CD4-positive, alpha-beta T cell (primary cell): ENCODE data around the gene IL22. TPM values are rescaled to one million over a fixed set of nuclear protein-coding genes. Genes with fewer than 3 reads are reported as not detected.

Experiments used
- ATAC-seq: fragments of 200-7000 bp; cut with Tn5 transposase; one replicate; pipeline ENCODE4 v1.10.0; 2022; ENCODE audit warnings: mild to moderate bottlenecking; ENCODE audit not compliant: poor library complexity
- CTCF ChIA-PET: fragments of 350-600 bp; sonication (Branson Sonifier 250); formaldehyde crosslinking; loops from one replicate; lab custom pipeline; 2021; ENCODE audit warnings: antibody characterized with exemption, inconsistent platforms; lab: Charles Lee
- POLR2A ChIA-PET: fragments of 350-600 bp; sonication (Branson Sonifier 250); formaldehyde crosslinking; loops from one replicate; lab custom pipeline; 2021; ENCODE audit warnings: antibody characterized with exemption, inconsistent platforms; lab: Charles Lee
- DNase-seq, 14 experiments: peaks; one replicate each; pipeline ENCODE4 v3.0.0-alpha.2; 2013 to 2020; ENCODE audit warnings: mixed read lengths in 2 of 14
- H3K27ac ChIP-seq, 2 donors: one replicate each; pipeline versions ENCODE4 v1.5.1 to v1.7.0; 2013; ENCODE audit warnings: low read length in 2 of 2, low read depth in 1 of 2, mild to moderate bottlenecking in 1 of 2
- H3K27me3 ChIP-seq, 2 experiments: 1 replicate in 1 of 2; 2 replicates in 1 of 2; pipeline versions ENCODE4 v1.6.1 to v1.7.0; 2013; ENCODE audit warnings: low read length in 2 of 2, control low read depth in 1 of 2, mild to moderate bottlenecking in 1 of 2, moderate library complexity in 1 of 2; ENCODE audit not compliant: insufficient read depth in 2 of 2, control insufficient read depth in 1 of 2
- H3K36me3 ChIP-seq: one replicate; pipeline ENCODE4 v1.6.1; 2013; ENCODE audit warnings: low read length, control low read depth; ENCODE audit not compliant: insufficient read depth
- H3K4me1 ChIP-seq: one replicate; pipeline ENCODE4 v1.6.1; 2013; ENCODE audit warnings: low read length, control low read depth; ENCODE audit not compliant: insufficient read depth
- H3K4me3 ChIP-seq: one replicate; pipeline ENCODE4 v1.5.1; 2013; ENCODE audit warnings: mild to moderate bottlenecking, low read length, moderate library complexity
- H3K9me3 ChIP-seq, 2 experiments: 1 replicate in 1 of 2; 2 replicates in 1 of 2; pipeline versions ENCODE4 v1.6.1 to v1.7.0; 2013; ENCODE audit warnings: low read length in 2 of 2, mild to moderate bottlenecking in 2 of 2, control low read depth in 1 of 2, moderate library complexity in 1 of 2; ENCODE audit not compliant: control insufficient read depth in 1 of 2, insufficient read depth in 1 of 2
- H3K27ac Mint-ChIP-seq: one replicate; pipeline ENCODE4 v1.8.0; 2020; ENCODE audit warnings: mixed read lengths
- H3K27me3 Mint-ChIP-seq: one replicate; pipeline ENCODE4 v1.8.0; 2021; ENCODE audit warnings: mixed read lengths
- H3K36me3 Mint-ChIP-seq: one replicate; pipeline ENCODE4 v1.8.0; 2021; ENCODE audit warnings: low read depth, mixed read lengths
- H3K4me1 Mint-ChIP-seq: one replicate; pipeline ENCODE4 v1.8.0; 2021; ENCODE audit warnings: low read depth, mixed read lengths
- H3K4me3 Mint-ChIP-seq: one replicate; pipeline ENCODE4 v1.8.0; 2020; ENCODE audit warnings: mild to moderate bottlenecking, mixed read lengths
- H3K9me3 Mint-ChIP-seq: one replicate; pipeline ENCODE4 v1.8.0; 2020; ENCODE audit warnings: mixed read lengths
- intact Hi-C, 2 experiments: fragments of 100-400 bp; cut with DNase I in 1 of 2; cut with micrococcal nuclease in 1 of 2; formaldehyde crosslinking; loops; one replicate each; pipeline versions ENCODE4 v1.15.1 to v1.9.0; 2023 to 2025; cut with DNase I, micrococcal nuclease
- total RNA-seq, 174 experiments: library from RNA in 2 of 174; stranded (reverse) in 2 of 174; gene quantifications; one replicate each; pipeline ENCODE4 v1.2.3 and lab custom pipeline; 2021 to 2026
- TF ChIP-seq, protein P1 (sequence below): fragments of 200-600 bp; IDR thresholded peaks from one replicate; pipeline ENCODE4 v1.8.0; 2022; ENCODE audit warnings: antibody characterized with exemption, mild to moderate bottlenecking

Gene IL22
- total RNA-seq, 2 experiments from 2014 or later, result not detected

DNA sequence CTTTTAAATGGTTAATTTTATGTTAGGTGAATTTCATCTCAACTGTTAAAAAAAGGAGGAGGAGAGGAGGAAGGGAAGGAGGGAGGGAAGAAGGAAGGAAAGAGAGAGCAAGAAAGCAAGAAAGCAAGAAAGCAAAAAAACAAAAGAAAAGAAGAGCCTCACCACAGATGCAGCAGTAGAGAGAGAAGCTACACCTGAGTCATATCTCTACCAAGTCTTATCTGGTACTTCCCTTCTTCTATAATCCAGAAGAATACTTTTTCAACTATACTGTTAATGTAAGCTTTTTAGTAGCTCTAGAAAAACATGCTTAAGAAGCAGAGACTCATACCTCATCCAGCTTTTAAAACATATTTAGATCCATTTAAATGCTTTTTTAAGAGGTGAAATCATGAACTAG is 22.2 kb downstream of the IL22 start:
- H3K4me1 Mint-ChIP-seq, result peaks cover 24% of the 10 kb centered on the region
- no peak overlapping the region for H3K4me3 Mint-ChIP-seq
- no peaks in the 10 kb centered on the region for H3K36me3 Mint-ChIP-seq
- TF ChIP-seq, protein P1, sequence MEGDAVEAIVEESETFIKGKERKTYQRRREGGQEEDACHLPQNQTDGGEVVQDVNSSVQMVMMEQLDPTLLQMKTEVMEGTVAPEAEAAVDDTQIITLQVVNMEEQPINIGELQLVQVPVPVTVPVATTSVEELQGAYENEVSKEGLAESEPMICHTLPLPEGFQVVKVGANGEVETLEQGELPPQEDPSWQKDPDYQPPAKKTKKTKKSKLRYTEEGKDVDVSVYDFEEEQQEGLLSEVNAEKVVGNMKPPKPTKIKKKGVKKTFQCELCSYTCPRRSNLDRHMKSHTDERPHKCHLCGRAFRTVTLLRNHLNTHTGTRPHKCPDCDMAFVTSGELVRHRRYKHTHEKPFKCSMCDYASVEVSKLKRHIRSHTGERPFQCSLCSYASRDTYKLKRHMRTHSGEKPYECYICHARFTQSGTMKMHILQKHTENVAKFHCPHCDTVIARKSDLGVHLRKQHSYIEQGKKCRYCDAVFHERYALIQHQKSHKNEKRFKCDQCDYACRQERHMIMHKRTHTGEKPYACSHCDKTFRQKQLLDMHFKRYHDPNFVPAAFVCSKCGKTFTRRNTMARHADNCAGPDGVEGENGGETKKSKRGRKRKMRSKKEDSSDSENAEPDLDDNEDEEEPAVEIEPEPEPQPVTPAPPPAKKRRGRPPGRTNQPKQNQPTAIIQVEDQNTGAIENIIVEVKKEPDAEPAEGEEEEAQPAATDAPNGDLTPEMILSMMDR, result no peak
- Histone ChIP-seq H3K36me3 (no peaks in the 10 kb centered on the region), H3K4me1 (peaks cover 3% of the 10 kb centered on the region), H3K27me3 (no peaks in the 10 kb centered on the region), H3K27ac (no peak overlapping the region), H3K4me3 (no peak overlapping the region), H3K9me3 (no peaks in the 10 kb centered on the region)
- POLR2A ChIA-PET, result interaction anchor here (1.2 to 2.5 kb wide), 3 partner anchors 8 to 59 kb away, joined by 3 to 8 read pairs (median 3); no protein-coding TSS in a partner anchor
- H3K9me3 Mint-ChIP-seq, result no peaks in the 10 kb centered on the region
- ATAC-seq, result no peak
- intact Hi-C loops, result no loop called here
- H3K27ac Mint-ChIP-seq, result no peak overlapping the region
- no peak for DNase-seq
- no peaks in the 10 kb centered on the region for H3K27me3 Mint-ChIP-seq
- CTCF ChIA-PET, result interaction anchor here (1.7 kb wide), 1 partner anchor 8 kb away, joined by 9 read pairs; no protein-coding TSS in a partner anchor

DNA sequence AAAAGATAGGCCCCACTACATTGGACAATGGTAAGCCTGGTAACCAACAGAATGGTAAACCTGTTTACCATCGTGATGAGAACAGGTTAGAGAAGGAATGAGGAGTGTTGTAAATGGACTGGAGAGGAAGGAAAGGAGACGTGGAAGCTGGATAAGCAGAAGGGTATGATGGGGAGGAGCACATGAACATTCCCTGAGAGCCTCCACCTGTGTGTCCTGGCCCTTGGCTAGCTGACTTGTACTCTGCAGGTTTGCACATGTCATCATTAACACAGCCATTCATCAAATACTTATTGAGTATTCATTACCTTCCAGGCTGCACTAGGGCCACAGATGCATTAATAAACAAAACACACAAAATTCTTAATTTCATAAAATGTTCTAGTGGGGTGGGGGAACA is 23.4 kb downstream of the IL22 start:
- H3K27ac ChIP-seq, result no peak overlapping the region
- intact Hi-C loops, result loop anchor here in 1 of 2 experiments (10.0 kb wide), 1 partner anchor 185 kb away; no protein-coding TSS in a partner anchor
- no peaks in the 10 kb centered on the region for H3K4me1 ChIP-seq
- no peak overlapping the region for H3K4me3 ChIP-seq
- TF ChIP-seq, protein P1, result no peak
- DNase-seq (no peak), ATAC-seq (no peak)
- no peaks in the 10 kb centered on the region for H3K9me3 Mint-ChIP-seq
- no peaks in the 10 kb centered on the region for H3K36me3 ChIP-seq
- H3K36me3 Mint-ChIP-seq, result no peaks in the 10 kb centered on the region
- H3K4me1 Mint-ChIP-seq, result peaks cover 14% of the 10 kb centered on the region
- no peaks in the 10 kb centered on the region for H3K9me3 ChIP-seq
- no peak overlapping the region for H3K27ac Mint-ChIP-seq
- no peaks in the 10 kb centered on the region for H3K27me3 Mint-ChIP-seq
- CTCF ChIA-PET, result no interaction called here
- no peak overlapping the region for H3K4me3 Mint-ChIP-seq
- POLR2A ChIA-PET, result interaction anchor here (0.5 to 2.5 kb wide), 2 partner anchors 12 to 168 kb away, joined by 3 to 8 read pairs; no protein-coding TSS in a partner anchor
- no peaks in the 10 kb centered on the region for H3K27me3 ChIP-seq

DNA sequence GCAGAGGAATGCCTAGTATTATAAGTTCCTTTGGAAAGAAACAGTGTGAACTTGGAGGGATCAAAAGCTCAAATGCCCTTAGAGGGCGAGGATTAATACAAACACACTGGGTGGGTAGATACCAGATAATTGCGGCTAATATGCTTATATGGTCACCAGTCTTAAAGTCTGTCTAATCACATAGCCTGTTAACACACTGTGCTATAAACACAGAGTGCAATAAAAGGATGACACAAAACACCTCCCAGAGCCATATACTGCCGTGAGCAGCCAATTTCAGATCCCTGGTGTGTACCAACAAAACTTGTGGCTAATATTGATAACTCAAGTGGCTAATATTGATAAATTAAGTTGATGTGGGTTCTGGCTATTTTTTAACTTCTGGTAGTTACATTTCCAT is 26.0 kb downstream of the IL22 start:
- no peaks in the 10 kb centered on the region for H3K36me3 Mint-ChIP-seq
- POLR2A ChIA-PET, result no interaction called here
- H3K27ac Mint-ChIP-seq, result no peak overlapping the region
- Histone ChIP-seq H3K36me3 (no peaks in the 10 kb centered on the region), H3K4me1 (peaks cover 6% of the 10 kb centered on the region), H3K27me3 (no peaks in the 10 kb centered on the region), H3K9me3 (no peaks in the 10 kb centered on the region), H3K4me3 (no peak overlapping the region), H3K27ac (no peak overlapping the region)
- H3K27me3 Mint-ChIP-seq, result no peaks in the 10 kb centered on the region
- H3K9me3 Mint-ChIP-seq, result no peaks in the 10 kb centered on the region
- intact Hi-C loops, result loop anchor here in 1 of 2 experiments (10.0 kb wide), 1 partner anchor 183 kb away; no protein-coding TSS in a partner anchor
- ATAC-seq (no peak), DNase-seq (no peak)
- H3K4me1 Mint-ChIP-seq, result peaks cover 6% of the 10 kb centered on the region
- TF ChIP-seq, protein P1, result no peak
- CTCF ChIA-PET, result no interaction called here
- H3K4me3 Mint-ChIP-seq, result no peak overlapping the region
